ENCODE measurements around the gene CNOT4. TPM values are rescaled to one million over a fixed set of nuclear protein-coding genes. Genes with fewer than 3 reads are reported as not detected.

CNOT4 gene
- total RNA-seq, 2 experiments from 2014 or later = 17.7 to 22.6 TPM

GRCh38 chr7:135337977-135338550, 171.8 kb downstream of the CNOT4 start:
- Mint-ChIP-seq H3K27me3 (no peaks in the 10 kb centered on the region), H3K27ac (no peak overlapping the region), H3K4me1 (peaks cover 3% of the 10 kb centered on the region), H3K36me3 (ENCODE audit: low read depth) (no peaks in the 10 kb centered on the region), H3K4me3 (no peak overlapping the region), H3K9me3 (ENCODE audit: low read depth) (no peaks in the 10 kb centered on the region)
- ATAC-seq (no peak), DNase-seq (no peak)
- ChIA-PET CTCF (no interaction called here), POLR2A (no interaction called here)
- intact Hi-C loops (cut with DNase I, micrococcal nuclease) = no loop called here

- POLR2A ChIA-PET = no interaction called here
- Mint-ChIP-seq H3K4me3 (no peak overlapping the region), H3K9me3 (ENCODE audit: low read depth) (peaks cover 1% of the 10 kb centered on the region), H3K27ac (no peak overlapping the region), H3K36me3 (ENCODE audit: low read depth) (no peaks in the 10 kb centered on the region), H3K27me3 (no peaks in the 10 kb centered on the region), H3K4me1 (peaks cover 5% of the 10 kb centered on the region)
- no peak for ATAC-seq
- DNase-seq = no peak
- intact Hi-C loops (cut with DNase I, micrococcal nuclease) = no loop called here
- CTCF ChIA-PET = no interaction called here
These were observed 172.4 kb downstream of the CNOT4 start for GRCh38 chr7:135337506-135337905.

- DNase-seq = peak; percentile 73
- H3K4me1 Mint-ChIP-seq = peaks cover 5% of the 10 kb centered on the region
- intact Hi-C loops (cut with DNase I, micrococcal nuclease) = loop anchor here (1.0 kb wide), 1 partner anchor 54 kb away; no protein-coding TSS in a partner anchor
- H3K4me3 Mint-ChIP-seq = no peak overlapping the region
- peaks cover 1% of the 10 kb centered on the region for H3K9me3 Mint-ChIP-seq (ENCODE audit: low read depth)
- ChIA-PET POLR2A (no interaction called here), CTCF (interaction anchor here (0.6 to 3.2 kb wide), 11 partner anchors 18 to 383 kb away, joined by 3 to 81 read pairs (median 3); no protein-coding TSS in a partner anchor)
- ATAC-seq = peak; percentile 79
- H3K27ac Mint-ChIP-seq = no peak overlapping the region
- no peaks in the 10 kb centered on the region for H3K36me3 Mint-ChIP-seq (ENCODE audit: low read depth)
- H3K27me3 Mint-ChIP-seq = no peaks in the 10 kb centered on the region
These were observed 174.2 kb downstream of the CNOT4 start for GRCh38 chr7:135335628-135336139.

DNA sequence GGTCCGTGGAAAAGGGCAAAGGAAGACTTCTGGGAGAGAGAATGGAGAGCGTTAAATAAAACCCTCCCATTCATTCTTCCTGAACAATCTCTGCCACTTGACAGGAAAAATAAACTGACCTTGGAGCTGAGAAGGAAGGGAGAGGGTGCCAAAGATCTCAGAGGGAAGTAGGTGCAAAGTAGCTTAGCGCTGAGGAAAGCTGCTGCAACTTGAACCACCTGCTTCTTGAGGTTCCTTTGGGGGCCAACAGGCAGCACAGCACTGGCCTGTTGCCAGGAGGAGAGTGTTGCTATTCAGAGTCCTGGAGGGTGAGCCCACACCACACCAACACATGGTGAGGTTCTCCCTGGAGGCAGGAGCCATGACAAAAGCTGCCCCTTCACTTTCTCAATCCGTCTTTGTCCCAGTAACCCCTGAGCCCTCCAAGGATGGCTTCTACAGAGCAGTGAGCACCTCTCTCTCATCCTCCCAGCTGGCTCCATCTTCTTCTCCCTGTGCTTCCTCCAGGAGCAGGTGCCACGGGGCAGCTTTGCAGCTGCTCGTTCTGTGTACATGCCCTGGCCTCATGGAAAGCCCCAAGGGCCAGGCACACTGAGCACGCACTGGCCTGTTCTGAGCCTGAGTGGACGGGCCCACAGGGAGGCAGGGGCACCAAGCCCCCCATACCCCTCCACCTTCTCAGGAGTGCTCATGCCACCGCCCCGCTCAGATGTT, 174.9 kb downstream of the CNOT4 start:
- intact Hi-C loops (cut with DNase I, micrococcal nuclease) = loop anchor here (1.0 kb wide), 1 partner anchor 54 kb away; no protein-coding TSS in a partner anchor
- Mint-ChIP-seq H3K27ac (no peak overlapping the region), H3K9me3 (ENCODE audit: low read depth) (peaks cover 1% of the 10 kb centered on the region), H3K36me3 (ENCODE audit: low read depth) (no peaks in the 10 kb centered on the region), H3K27me3 (no peaks in the 10 kb centered on the region), H3K4me1 (peaks cover 5% of the 10 kb centered on the region), H3K4me3 (no peak overlapping the region)
- no peak for ATAC-seq
- ChIA-PET CTCF (interaction anchor here (0.6 to 3.2 kb wide), 10 partner anchors 9 to 74 kb away, joined by 3 to 81 read pairs (median 4); no protein-coding TSS in a partner anchor), POLR2A (no interaction called here)
- no peak for DNase-seq

DNA sequence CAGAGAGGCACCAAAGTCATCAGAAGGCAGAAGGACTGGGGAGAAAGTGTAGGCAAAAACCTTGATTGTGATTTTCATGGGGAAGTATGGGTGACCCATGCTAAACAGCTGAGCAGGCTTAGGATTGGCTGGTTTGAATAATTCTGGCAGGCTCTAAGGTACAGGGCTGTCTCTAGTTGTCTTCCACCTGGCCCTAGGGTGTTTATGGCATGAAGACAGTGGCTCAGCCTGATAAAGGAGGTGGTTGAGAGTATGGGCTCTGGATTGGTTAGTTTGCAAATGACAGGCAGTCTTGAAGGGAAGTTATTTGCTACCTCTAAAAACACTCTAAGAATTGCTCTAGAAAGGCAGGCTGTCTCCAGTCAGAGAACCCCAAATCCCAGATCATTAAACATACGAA, 176.0 kb downstream of the CNOT4 start:
- Mint-ChIP-seq H3K4me1 (peaks cover 5% of the 10 kb centered on the region), H3K27ac (no peak overlapping the region), H3K27me3 (no peaks in the 10 kb centered on the region), H3K4me3 (no peak overlapping the region), H3K36me3 (ENCODE audit: low read depth) (no peaks in the 10 kb centered on the region), H3K9me3 (ENCODE audit: low read depth) (peaks cover 1% of the 10 kb centered on the region)
- CTCF ChIA-PET = interaction anchor here (3.1 to 3.2 kb wide), 2 partner anchors 53 to 59 kb away, joined by 40 to 81 read pairs; no protein-coding TSS in a partner anchor
- DNase-seq (no peak), ATAC-seq (no peak)
- intact Hi-C loops (cut with DNase I, micrococcal nuclease) = no loop called here
- POLR2A ChIA-PET = no interaction called here

DNA sequence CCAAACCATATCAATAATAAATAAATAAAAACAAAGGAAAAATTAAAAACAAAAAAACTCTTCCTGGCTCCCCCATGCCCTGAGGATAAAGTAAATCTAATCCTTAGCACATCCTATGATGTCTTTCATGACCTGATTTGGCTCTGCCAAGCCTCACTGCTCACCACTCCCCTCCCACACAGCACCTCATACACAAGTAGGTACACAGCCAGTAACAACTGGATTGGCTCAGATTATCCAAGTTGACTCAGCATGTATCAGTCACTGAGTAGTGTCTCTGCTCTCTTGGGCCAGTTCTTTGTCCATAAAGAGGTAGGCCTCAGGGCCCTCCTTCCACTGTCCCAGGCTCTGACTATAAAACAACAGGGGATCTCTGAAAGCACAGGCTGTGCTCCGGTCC, 176.7 kb downstream of the CNOT4 start:
- ChIA-PET CTCF (no interaction called here), POLR2A (no interaction called here)
- Mint-ChIP-seq H3K27ac (no peak overlapping the region), H3K9me3 (ENCODE audit: low read depth) (peaks cover 1% of the 10 kb centered on the region), H3K27me3 (no peaks in the 10 kb centered on the region), H3K4me3 (no peak overlapping the region), H3K36me3 (ENCODE audit: low read depth) (no peaks in the 10 kb centered on the region), H3K4me1 (peaks cover 5% of the 10 kb centered on the region)
- ATAC-seq (peak; percentile 81), DNase-seq (peak; percentile 22)
- intact Hi-C loops (cut with DNase I, micrococcal nuclease) = no loop called here

DNA sequence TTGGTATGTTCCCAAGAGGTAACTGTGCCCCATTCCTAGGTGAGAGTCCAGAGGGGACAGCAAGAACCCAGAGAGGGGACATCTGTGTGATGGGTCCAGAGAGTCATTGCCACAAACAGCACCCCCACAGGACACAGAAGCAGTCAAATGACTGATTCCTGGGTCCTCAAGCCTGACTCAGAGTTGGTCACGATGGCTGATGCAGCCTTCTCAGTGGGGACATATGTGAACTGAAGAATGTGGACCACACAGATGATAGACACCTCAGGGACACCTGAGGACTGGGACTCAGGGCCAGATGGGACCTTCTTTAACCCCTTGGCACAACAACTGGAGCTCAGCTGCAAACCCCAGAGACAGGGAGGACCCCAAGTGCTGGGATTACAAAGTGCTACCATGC, 179.8 kb downstream of the CNOT4 start:
- no peak overlapping the region for H3K27ac Mint-ChIP-seq
- no peak for ATAC-seq
- intact Hi-C loops (cut with DNase I, micrococcal nuclease) = no loop called here
- peaks cover 1% of the 10 kb centered on the region for H3K27me3 Mint-ChIP-seq
- H3K36me3 Mint-ChIP-seq (ENCODE audit: low read depth) = no peaks in the 10 kb centered on the region
- H3K4me3 Mint-ChIP-seq = no peak overlapping the region
- ChIA-PET POLR2A (no interaction called here), CTCF (no interaction called here)
- DNase-seq = no peak
- peaks cover 5% of the 10 kb centered on the region for H3K4me1 Mint-ChIP-seq
- peaks cover 4% of the 10 kb centered on the region for H3K9me3 Mint-ChIP-seq (ENCODE audit: low read depth)

- ATAC-seq = no peak
These were observed 181.4 kb downstream of the CNOT4 start for GRCh38 chr7:135328526-135328925.

GRCh38 chr7:135328053-135328452, 181.8 kb downstream of the CNOT4 start:
- ChIA-PET POLR2A (no interaction called here), CTCF (no interaction called here)
- Mint-ChIP-seq H3K9me3 (ENCODE audit: low read depth) (peaks cover 12% of the 10 kb centered on the region), H3K27me3 (peaks cover 1% of the 10 kb centered on the region), H3K27ac (no peak overlapping the region), H3K4me3 (no peak overlapping the region), H3K4me1 (peaks cover 2% of the 10 kb centered on the region), H3K36me3 (ENCODE audit: low read depth) (no peaks in the 10 kb centered on the region)
- ATAC-seq (no peak), DNase-seq (no peak)
- intact Hi-C loops (cut with DNase I, micrococcal nuclease) = no loop called here

More at GRCh38 chr7:135328526-135328925, 181.4 kb downstream of the CNOT4 start:
- Mint-ChIP-seq H3K4me1 (peaks cover 5% of the 10 kb centered on the region), H3K9me3 (ENCODE audit: low read depth) (peaks cover 12% of the 10 kb centered on the region), H3K27me3 (peaks cover 1% of the 10 kb centered on the region), H3K27ac (no peak overlapping the region), H3K36me3 (ENCODE audit: low read depth) (no peaks in the 10 kb centered on the region), H3K4me3 (no peak overlapping the region)
- intact Hi-C loops (cut with DNase I, micrococcal nuclease) = no loop called here
- POLR2A ChIA-PET = no interaction called here
- DNase-seq = no peak
- CTCF ChIA-PET = interaction anchor here (0.6 kb wide), 1 partner anchor 46 kb away, joined by 3 read pairs; no protein-coding TSS in a partner anchor

DNA sequence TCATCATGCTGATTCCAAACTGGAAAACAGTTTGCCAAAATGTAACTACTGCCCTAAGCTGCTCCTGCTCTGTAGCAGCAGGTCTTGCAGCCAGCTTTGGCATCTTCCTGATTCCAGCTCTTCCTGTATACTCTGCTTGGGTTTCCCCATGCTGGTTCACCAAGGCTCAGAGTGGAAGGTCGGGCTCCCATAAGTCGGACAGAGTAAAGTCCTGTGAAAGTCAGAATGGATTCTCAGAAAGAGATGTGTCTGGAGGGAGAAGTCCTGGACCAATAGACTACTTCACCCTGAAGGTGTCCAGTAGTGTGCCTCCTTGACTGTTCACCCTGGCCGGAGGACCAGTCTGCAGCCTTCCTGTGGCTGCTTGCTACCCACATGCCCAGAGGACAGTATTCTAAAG, 182.4 kb downstream of the CNOT4 start:
- DNase-seq (no peak), ATAC-seq (no peak)
- intact Hi-C loops (cut with DNase I, micrococcal nuclease) = no loop called here
- ChIA-PET POLR2A (no interaction called here), CTCF (interaction anchor here (0.7 to 1.1 kb wide), 3 partner anchors 30 to 116 kb away, joined by 3 to 6 read pairs (median 3); partner anchors contain the start of gene WDR91)
- Mint-ChIP-seq H3K4me1 (no peaks in the 10 kb centered on the region), H3K4me3 (no peak overlapping the region), H3K27ac (no peak overlapping the region), H3K27me3 (peaks cover 1% of the 10 kb centered on the region), H3K36me3 (ENCODE audit: low read depth) (no peaks in the 10 kb centered on the region), H3K9me3 (ENCODE audit: low read depth) (peaks cover 11% of the 10 kb centered on the region)

- CTCF ChIA-PET = interaction anchor here (0.7 to 1.1 kb wide), 3 partner anchors 29 to 116 kb away, joined by 3 to 6 read pairs (median 3); partner anchors contain the start of gene WDR91
- Mint-ChIP-seq H3K4me3 (no peak overlapping the region), H3K36me3 (ENCODE audit: low read depth) (no peaks in the 10 kb centered on the region), H3K27me3 (peaks cover 1% of the 10 kb centered on the region), H3K4me1 (no peaks in the 10 kb centered on the region), H3K9me3 (ENCODE audit: low read depth) (peaks cover 11% of the 10 kb centered on the region), H3K27ac (no peak overlapping the region)
- ATAC-seq (no peak), DNase-seq (no peak)
- intact Hi-C loops (cut with DNase I, micrococcal nuclease) = no loop called here
- POLR2A ChIA-PET = no interaction called here
These were observed 183.1 kb downstream of the CNOT4 start for GRCh38 chr7:135326636-135327280.
